Spleen (tissue), 11 donors: ENCODE measurements around the gene PFKP. TPM values are rescaled to one million over a fixed set of nuclear protein-coding genes. Genes with fewer than 3 reads are reported as not detected.

Experiments
- DNase-seq: peaks from one replicate; pipeline ENCODE4 v3.0.0-alpha.2; 2020
- H3K27ac ChIP-seq, 8 donors: fragments of 200-600 bp; sonication (generic) in 7 of 8; 1 replicate in 4 of 8; 2 replicates in 4 of 8; pipeline versions ENCODE4 v1.5.0 to v1.8.0; 2016 to 2021; ENCODE audit warnings: inconsistent platforms in 4 of 8, mild to moderate bottlenecking in 4 of 8, moderate library complexity in 1 of 8
- H3K27me3 ChIP-seq, 7 donors: fragments of 200-600 bp; sonication (generic) in 6 of 7; replicated peaks in 1 of 7; 1 replicate in 4 of 7; 2 replicates in 3 of 7; pipeline versions ENCODE4 v1.5.0 to v1.8.0; 2016 to 2021; ENCODE audit warnings: inconsistent platforms in 3 of 7, mild to moderate bottlenecking in 1 of 7
- H3K36me3 ChIP-seq, 6 donors: fragments of 200-600 bp; sonication (generic) in 5 of 6; 1 replicate in 4 of 6; 2 replicates in 2 of 6; pipeline versions ENCODE4 v1.5.0 to v1.8.0; 2016 to 2021; ENCODE audit warnings: inconsistent platforms in 2 of 6
- H3K4me1 ChIP-seq, 6 donors: fragments of 200-600 bp; sonication (generic) in 5 of 6; 1 replicate in 3 of 6; 2 replicates in 3 of 6; pipeline versions ENCODE4 v1.5.0 to v1.8.0; 2016 to 2021; ENCODE audit warnings: inconsistent platforms in 3 of 6
- H3K4me3 ChIP-seq, 8 donors: fragments of 200-600 bp; sonication (generic) in 7 of 8; 1 replicate in 4 of 8; 2 replicates in 4 of 8; pipeline versions ENCODE4 v1.5.0 to v1.8.0; 2016 to 2021; ENCODE audit warnings: inconsistent platforms in 4 of 8, mild to moderate bottlenecking in 4 of 8, moderate library complexity in 2 of 8
- H3K9me3 ChIP-seq, 8 donors: fragments of 200-600 bp; sonication (generic) in 7 of 8; 1 replicate in 4 of 8; 2 replicates in 4 of 8; pipeline versions ENCODE4 v1.5.0 to v1.8.0; 2016 to 2021; ENCODE audit warnings: inconsistent platforms in 4 of 8
- POLR2A ChIP-seq, 3 donors: fragments of 450-650 bp; IDR thresholded peaks; one replicate each; pipeline ENCODE4 v1.5.1; 2017; ENCODE audit warnings: antibody characterized with exemption in 3 of 3, mild to moderate bottlenecking in 1 of 3
- POLR2AphosphoS5 ChIP-seq, 3 donors: sonication (generic); formaldehyde crosslinking; IDR thresholded peaks; one replicate each; pipeline ENCODE4 v1.5.1; 2017; ENCODE audit warnings: antibody characterized with exemption in 3 of 3
- WGBS, 5 donors: extraction: QIAGEN DNeasy Blood & Tissue Kit in 3 of 5; methylation state at CpG; one replicate each; pipeline versions ENCODE4 v1.1.5 to v1.1.7; 2013 to 2018; 5-methylcytosine and 5-hydroxymethylcytosine counted together
- intact Hi-C: fragments of 100-400 bp; cut with DNase I; formaldehyde crosslinking; loops from one replicate; pipeline ENCODE4 v1.15.0; 2023; ENCODE audit warnings: low total_unique reads
- polyA plus RNA-seq, 3 donors: library from polyadenylated mRNA; stranded (reverse); fragments of 200-250 nt; gene quantifications; one replicate each; pipeline ENCODE4 v1.2.1, GENCODE V29; 2013
- total RNA-seq, 7 donors: library from RNA; depleted of rRNA in 3 of 7; stranded (reverse); fragments of >200 nt in 3 of 7; fragmentation: NEBNext Ultra II Directional in 4 of 7; extraction: Animal tissue kit (Norgen Biotek cat#: 25700) in 4 of 7; gene quantifications; one replicate each; pipeline versions ENCODE4 v1.1.0 to v1.2.1, GENCODE V29; 2016 to 2021
- TF ChIP-seq, protein P1 (sequence below), 11 experiments: fragments of 200-600 bp in 7 of 11; fragments of 450-650 bp in 4 of 11; sonication (generic) in 4 of 11; IDR thresholded peaks in 8 of 11; conservative IDR thresholded peaks in 3 of 11; 1 replicate in 7 of 11; 2 replicates in 4 of 11; pipeline versions ENCODE4 v1.4.0 to v1.8.0; 2016 to 2021; ENCODE audit warnings: antibody characterized with exemption in 11 of 11, inconsistent platforms in 4 of 11, mild to moderate bottlenecking in 1 of 11
- donor health status: healthy with polysubstance abuse.
- donor health status: DM: no; HTN: no; CAD: no; lungs with moderate emphysema.
- donor health status: DM: no; HTN: no; CAD: no.
- donor health status: Bipolar disorder and iron deficiency.
- donor health status: healthy.
- donor health status: DM: no; HTN: no; CAD: no.
- donor health status: DM: yes; HTN: yes; CAD: no.

Gene PFKP
- total and polyA plus RNA-seq, 10 donors = 19.0 to 60.9 (median 28.6) TPM

DNA sequence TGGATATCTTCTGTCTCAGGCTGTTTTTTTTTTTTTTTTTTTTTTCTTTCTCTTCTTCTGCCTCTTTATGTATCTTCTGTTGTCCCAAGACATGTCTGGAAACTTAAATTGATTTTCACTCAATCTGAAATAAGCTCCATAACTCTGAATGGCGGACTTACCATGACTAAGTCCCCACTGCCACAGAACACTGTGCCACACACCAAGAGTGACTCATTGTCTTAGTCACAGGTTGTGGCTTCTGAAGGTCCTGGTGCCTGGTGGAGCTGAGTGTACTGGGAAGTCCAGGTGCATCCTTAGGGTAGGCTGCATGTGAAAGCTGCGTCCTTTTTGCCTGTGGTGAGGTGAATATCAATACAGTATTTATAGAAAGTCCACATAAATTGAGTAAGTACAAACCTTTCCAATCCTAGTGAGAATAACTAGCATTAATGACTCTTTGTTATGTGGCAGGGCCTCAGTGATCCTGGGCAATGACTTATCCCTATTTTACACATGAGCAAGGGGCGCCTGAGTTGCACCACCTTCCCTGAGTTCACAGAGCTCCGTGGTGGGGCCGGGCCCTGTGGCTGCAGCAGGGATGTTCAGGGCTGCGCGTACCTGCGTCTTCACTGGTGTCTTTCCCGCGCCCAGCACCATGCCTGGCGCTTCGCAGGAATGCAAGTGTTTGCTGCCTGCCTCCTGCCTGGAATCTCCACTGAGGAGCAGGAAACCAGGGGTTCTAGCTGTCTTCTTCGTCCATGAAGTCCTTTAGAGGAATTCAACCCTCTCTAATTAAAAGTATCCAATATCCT is 4.3 kb downstream of the PFKP start:
- Histone ChIP-seq H3K27me3 (peaks cover 0 to 31% (median 10%) of the 10 kb centered on the region in 7 donors), H3K27ac (no peak overlapping the region), H3K9me3 (no peaks in the 10 kb centered on the region), H3K4me1 (peaks cover 5 to 40% (median 23%) of the 10 kb centered on the region in 6 donors), H3K36me3 (peaks cover 0 to 8% (median 0%) of the 10 kb centered on the region in 6 donors), H3K4me3 (no peak overlapping the region)
- WGBS, 5 donors = 91 to 92% (median 92%) methylated on average over 13 of the region's 13 CpGs
- TF ChIP-seq POLR2A (IDR thresholded peaks at IDR 0.05) (no peak), POLR2AphosphoS5 (IDR thresholded peaks at IDR 0.05) (no peak)
- TF ChIP-seq, protein P1, sequence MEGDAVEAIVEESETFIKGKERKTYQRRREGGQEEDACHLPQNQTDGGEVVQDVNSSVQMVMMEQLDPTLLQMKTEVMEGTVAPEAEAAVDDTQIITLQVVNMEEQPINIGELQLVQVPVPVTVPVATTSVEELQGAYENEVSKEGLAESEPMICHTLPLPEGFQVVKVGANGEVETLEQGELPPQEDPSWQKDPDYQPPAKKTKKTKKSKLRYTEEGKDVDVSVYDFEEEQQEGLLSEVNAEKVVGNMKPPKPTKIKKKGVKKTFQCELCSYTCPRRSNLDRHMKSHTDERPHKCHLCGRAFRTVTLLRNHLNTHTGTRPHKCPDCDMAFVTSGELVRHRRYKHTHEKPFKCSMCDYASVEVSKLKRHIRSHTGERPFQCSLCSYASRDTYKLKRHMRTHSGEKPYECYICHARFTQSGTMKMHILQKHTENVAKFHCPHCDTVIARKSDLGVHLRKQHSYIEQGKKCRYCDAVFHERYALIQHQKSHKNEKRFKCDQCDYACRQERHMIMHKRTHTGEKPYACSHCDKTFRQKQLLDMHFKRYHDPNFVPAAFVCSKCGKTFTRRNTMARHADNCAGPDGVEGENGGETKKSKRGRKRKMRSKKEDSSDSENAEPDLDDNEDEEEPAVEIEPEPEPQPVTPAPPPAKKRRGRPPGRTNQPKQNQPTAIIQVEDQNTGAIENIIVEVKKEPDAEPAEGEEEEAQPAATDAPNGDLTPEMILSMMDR (IDR thresholded peaks at IDR 0.05 in 8 of 11, conservative IDR thresholded peaks at IDR 0.05 in 3 of 11) = no peak
- DNase-seq = no peak
- intact Hi-C loops = no loop called here

GRCh38 chr10:3072641-3073360 is 5.5 kb downstream of the PFKP start:
- no peak overlapping the region for H3K27ac ChIP-seq
- H3K4me3 ChIP-seq = no peak overlapping the region
- no peaks in the 10 kb centered on the region for H3K9me3 ChIP-seq
- H3K4me1 ChIP-seq = peaks cover 5 to 28% (median 17%) of the 10 kb centered on the region in 6 donors
- TF ChIP-seq POLR2A (IDR thresholded peaks at IDR 0.05) (no peak), POLR2AphosphoS5 (IDR thresholded peaks at IDR 0.05) (no peak)
- TF ChIP-seq, protein P1 (IDR thresholded peaks at IDR 0.05 in 8 of 11, conservative IDR thresholded peaks at IDR 0.05 in 3 of 11) = no peak
- intact Hi-C loops = no loop called here
- peaks cover 0 to 8% (median 0%) of the 10 kb centered on the region in 6 donors for H3K36me3 ChIP-seq
- WGBS, 5 donors = 93 to 95% (median 93%) methylated on average over 10 of the region's 10 CpGs
- peaks cover 0 to 19% (median 0%) of the 10 kb centered on the region in 7 donors for H3K27me3 ChIP-seq
- no peak for DNase-seq

- TF ChIP-seq, protein P1 (IDR thresholded peaks at IDR 0.05 in 8 of 11, conservative IDR thresholded peaks at IDR 0.05 in 3 of 11) = no peak
- no peak for TF ChIP-seq POLR2AphosphoS5 (IDR thresholded peaks at IDR 0.05)
- no peak for TF ChIP-seq POLR2A (IDR thresholded peaks at IDR 0.05)
- intact Hi-C loops = no loop called here
- no peak overlapping the region for H3K4me3 ChIP-seq
- peaks cover 0 to 5% (median 0%) of the 10 kb centered on the region in 7 donors for H3K27me3 ChIP-seq
- peaks cover 3 to 14% (median 9%) of the 10 kb centered on the region in 6 donors for H3K4me1 ChIP-seq
- H3K36me3 ChIP-seq = peaks cover 0 to 8% (median 0%) of the 10 kb centered on the region in 6 donors
- WGBS, 5 donors = 85 to 96% (median 89%) methylated on average over 7 of the region's 7 CpGs
- no peak overlapping the region for H3K27ac ChIP-seq
- H3K9me3 ChIP-seq = no peaks in the 10 kb centered on the region
- DNase-seq = no peak
Measured at GRCh38 chr10:3074145-3074665, 6.9 kb downstream of the PFKP start.
